HCT116 (cell line): ENCODE results near the gene RRAGD. TPM values are rescaled to one million over a fixed set of nuclear protein-coding genes. Genes with fewer than 3 reads are reported as not detected.

Experiments
- ATAC-seq: fragments of 200-7000 bp; cut with Tn5 transposase; 2 replicates; pipeline ENCODE4 v1.9.1; 2020; ENCODE audit warnings: mild to moderate bottlenecking, moderate library complexity
- BruUV-seq: library from RNA; stranded (reverse); fragments of 400-500 nt; replicated peaks from 2 replicates; lab custom pipeline; 2021; lab: Mats Ljungman, UMichigan
- CTCF ChIA-PET: fragments of 300-600 bp; sonication (Branson Sonifier 250); formaldehyde crosslinking; loops from one replicate; lab custom pipeline; 2021; ENCODE audit warnings: antibody characterized with exemption; lab: Charles Lee
- POLR2A ChIA-PET: fragments of 300-600, 350-600 bp; sonication (Branson Sonifier 250); formaldehyde crosslinking; loops from one replicate; lab custom pipeline; 2021; ENCODE audit warnings: antibody characterized with exemption; lab: Charles Lee
- RAD21 ChIA-PET, 2 experiments: fragments of 300-600 bp; sonication (Branson Sonifier 250); formaldehyde crosslinking; loops; one replicate each; lab custom pipeline; 2023; ENCODE audit warnings: low total read pairs in 2 of 2; ENCODE audit not compliant: uncharacterized antibody in 2 of 2, unreplicated experiment in 2 of 2, low non-redundant PET in 1 of 2; lab: Charles Lee
- DNase-seq: peaks from one replicate; pipeline ENCODE4 v3.0.0-alpha.2; 2010; ENCODE audit warnings: low read depth, low spot score
- H2AFZ ChIP-seq: fragments of 200-600 bp; shearing (Covaris generic), sonication (generic); 2 replicates; pipeline ENCODE4 v1.6.1; 2017; ENCODE audit warnings: low read depth, mixed run types, mixed read lengths, antibody characterized with exemption, low read length; ENCODE audit not compliant: poor library complexity, severe bottlenecking
- H3K27ac ChIP-seq: 2 replicates; pipeline ENCODE4 v1.5.1; 2012; ENCODE audit warnings: low read depth, low read length
- H3K27me3 ChIP-seq: fragments of 200-600 bp; sonication (generic); 2 replicates; pipeline ENCODE4 v1.6.1; 2016; ENCODE audit warnings: mixed run types, low read length, mixed read lengths; ENCODE audit not compliant: insufficient read depth
- H3K36me3 ChIP-seq, 2 experiments: fragments of 200-500 bp in 1 of 2; fragments of 200-600 bp in 1 of 2; sonication (Bioruptor generic) in 1 of 2; sonication (generic) in 1 of 2; 2 replicates each; pipeline versions ENCODE4 v1.5.1 to v1.6.1; 2014 to 2016; ENCODE audit warnings: low read length in 2 of 2, inconsistent platforms in 1 of 2, mixed read lengths in 1 of 2, mixed run types in 1 of 2; ENCODE audit not compliant: insufficient read depth in 2 of 2, control insufficient read depth in 1 of 2
- H3K4me1 ChIP-seq, 2 experiments: fragments of 200-600 bp in 1 of 2; sonication (generic) in 1 of 2; 2 replicates each; pipeline versions ENCODE4 v1.5.1 to v1.6.1; 2012 to 2017; ENCODE audit warnings: low read length in 2 of 2, inconsistent platforms in 1 of 2, mild to moderate bottlenecking in 1 of 2, mixed read lengths in 1 of 2, mixed run types in 1 of 2, moderate library complexity in 1 of 2; ENCODE audit not compliant: insufficient read depth in 2 of 2, control insufficient read depth in 1 of 2
- H3K4me2 ChIP-seq: fragments of 200-600 bp; sonication (generic); 2 replicates; pipeline ENCODE4 v1.6.1; 2017; ENCODE audit warnings: mixed run types, low read length, mixed read lengths
- H3K4me3 ChIP-seq, 2 experiments: fragments of 200-600 bp in 1 of 2; sonication (generic) in 1 of 2; replicated peaks in 1 of 2; 2 replicates each; pipeline ENCODE4 v1.5.1; 2011 to 2016; ENCODE audit warnings: low read length in 2 of 2, control low read depth in 1 of 2, low read depth in 1 of 2, mild to moderate bottlenecking in 1 of 2, mixed read lengths in 1 of 2, mixed run types in 1 of 2
- H3K79me2 ChIP-seq: fragments of 200-600 bp; sonication (generic); 2 replicates; pipeline ENCODE4 v1.6.1; 2017; ENCODE audit warnings: mild to moderate bottlenecking, mixed run types, low read length, moderate library complexity, mixed read lengths; ENCODE audit not compliant: insufficient read depth
- H3K9ac ChIP-seq: fragments of 200-600 bp; sonication (generic); 2 replicates; pipeline ENCODE4 v1.6.1; 2016; ENCODE audit warnings: low read length, mixed read lengths
- H3K9me2 ChIP-seq: fragments of 200-600 bp; sonication (generic), shearing (Covaris generic); 2 replicates; pipeline ENCODE4 v1.6.1; 2017; ENCODE audit warnings: mixed run types, mild to moderate bottlenecking, moderate library complexity; ENCODE audit not compliant: insufficient read depth
- H3K9me3 ChIP-seq, 2 experiments: fragments of 200-500 bp in 1 of 2; fragments of 200-600 bp in 1 of 2; sonication (Bioruptor generic) in 1 of 2; sonication (generic) in 1 of 2; 2 replicates each; pipeline ENCODE4 v1.6.1; 2014 to 2017; ENCODE audit warnings: low read length in 2 of 2, mixed read lengths in 2 of 2, inconsistent platforms in 1 of 2, low read depth in 1 of 2, mild to moderate bottlenecking in 1 of 2, mixed run types in 1 of 2, moderate library complexity in 1 of 2; ENCODE audit not compliant: control insufficient read depth in 1 of 2, insufficient read depth in 1 of 2
- H4K20me1 ChIP-seq: fragments of 200-600 bp; sonication (generic), shearing (Covaris generic); 2 replicates; pipeline ENCODE4 v1.6.1; 2017; ENCODE audit warnings: mixed run types, mild to moderate bottlenecking, moderate library complexity; ENCODE audit not compliant: insufficient read depth
- ATF3 ChIP-seq: IDR thresholded peaks from 2 replicates; pipeline ENCODE4 v1.6.1; 2012
- CEBPB ChIP-seq: IDR thresholded peaks from 2 replicates; pipeline ENCODE4 v1.6.1; 2012; ENCODE audit warnings: low read depth
- CTCF ChIP-seq, 3 experiments: fragments of 200-600 bp in 1 of 3; sonication (generic) in 1 of 3; IDR thresholded peaks in 2 of 3; conservative IDR thresholded peaks in 1 of 3; 2 replicates each; pipeline ENCODE4 v1.5.1; 2012 to 2017; ENCODE audit warnings: low read depth in 2 of 3, low read length in 2 of 3, antibody characterized with exemption in 1 of 3, borderline replicate concordance in 1 of 3, control low read depth in 1 of 3, mild to moderate bottlenecking in 1 of 3, mixed read lengths in 1 of 3, mixed run types in 1 of 3, moderate library complexity in 1 of 3; ENCODE audit not compliant: insufficient read depth in 1 of 3
- EGR1 ChIP-seq: IDR thresholded peaks from 2 replicates; pipeline ENCODE4 v1.6.1; 2012; ENCODE audit warnings: low read depth
- ELF1 ChIP-seq: IDR thresholded peaks from 2 replicates; pipeline ENCODE4 v1.6.1; 2012; ENCODE audit warnings: low read depth, borderline replicate concordance
- EZH2 ChIP-seq: fragments of 200-600 bp; sonication (generic); IDR thresholded peaks from 2 replicates; pipeline ENCODE4 v1.6.1; 2017; ENCODE audit warnings: antibody characterized with exemption, mixed run types
- JUND ChIP-seq: IDR thresholded peaks from 2 replicates; pipeline ENCODE4 v1.6.1; 2012
- POLR2A ChIP-seq: IDR thresholded peaks from 2 replicates; pipeline ENCODE4 v1.7.0; 2011; ENCODE audit warnings: borderline replicate concordance; ENCODE audit not compliant: insufficient read depth, insufficient read length; ENCODE audit errors: extremely low read depth
- REST ChIP-seq: IDR thresholded peaks from 2 replicates; pipeline ENCODE4 v1.6.1; 2012; ENCODE audit warnings: low read depth
- TCF7L2 ChIP-seq: IDR thresholded peaks from 2 replicates; pipeline ENCODE4 v1.7.0; 2011; ENCODE audit warnings: borderline replicate concordance, inconsistent platforms; ENCODE audit not compliant: insufficient read depth, insufficient read length; ENCODE audit errors: extremely low read depth
- YY1 ChIP-seq: IDR thresholded peaks from 2 replicates; pipeline ENCODE4 v1.6.1; 2011; ENCODE audit warnings: low read length, low read depth, moderate library complexity, mild to moderate bottlenecking; ENCODE audit not compliant: insufficient replicate concordance; ENCODE audit errors: extremely low read depth
- ZFX ChIP-seq: fragments of 450-650 bp; IDR thresholded peaks from 2 replicates; pipeline ENCODE4 v1.6.1; 2017
- ZNF274 ChIP-seq: fragments of 200-500 bp; sonication (Bioruptor generic); IDR thresholded peaks from 2 replicates; pipeline ENCODE4 v1.6.1; 2014; ENCODE audit warnings: mild to moderate bottlenecking, low read depth, low read length, inconsistent platforms
- intact Hi-C: fragments of 100-400 bp; cut with micrococcal nuclease; formaldehyde crosslinking; loops from 2 replicates; pipeline ENCODE4 v1.10.0; 2022
- total RNA-seq: library from RNA; stranded (reverse); gene quantifications from one replicate; pipeline ENCODE4 v1.2.1, GENCODE V29; 2021; ENCODE audit not compliant: unreplicated experiment

Gene RRAGD
- total RNA-seq, 1 experiment from 2014 or later, result 15.9 TPM

GRCh38 chr6:89353702-89354392 lies 58.2 kb downstream of the RRAGD start:
- Histone ChIP-seq H3K4me1 (peaks cover 14 to 19% of the 10 kb centered on the region in 2 experiments), H3K79me2 (peaks cover 34% of the 10 kb centered on the region), H3K4me2 (peak overlapping the region; percentile 73; the same call in 1 of the 2 replicates), H4K20me1 (no peaks in the 10 kb centered on the region), H3K27me3 (no peaks in the 10 kb centered on the region), H3K4me3 (peak overlapping the region in 1 of 2 experiments; percentile 71; a peak in 1 of 4 replicates), H3K9ac (no peak overlapping the region), H2AFZ (no peak overlapping the region), H3K36me3 (no peaks in the 10 kb centered on the region), H3K9me3 (no peaks in the 10 kb centered on the region), H3K9me2 (no peaks in the 10 kb centered on the region), H3K27ac (no peak overlapping the region)
- no peak for DNase-seq
- ChIA-PET CTCF (interaction anchor here (1.4 to 2.3 kb wide), 2 partner anchors 18 to 371 kb away, joined by 4 to 9 read pairs; no protein-coding TSS in a partner anchor), RAD21 (no interaction called here), POLR2A (interaction anchor here (1.0 to 1.1 kb wide), 2 partner anchors 14 to 56 kb away, joined by 3 read pairs; no protein-coding TSS in a partner anchor)
- TF ChIP-seq YY1, result no peak
- no peak for TF ChIP-seq ELF1
- TF ChIP-seq EZH2, result no peak
- TF ChIP-seq EGR1, result no peak
- no peak for TF ChIP-seq JUND
- intact Hi-C loops, result loop anchor here (5.0 kb wide), 1 partner anchor 57 kb away; no protein-coding TSS in a partner anchor
- BruUV-seq, result no TSS peak
- ATAC-seq, result no peak

GRCh38 chr6:89353118-89353556 lies 58.9 kb downstream of the RRAGD start:
- CTCF ChIA-PET, result interaction anchor here (2.3 kb wide), 1 partner anchor 19 kb away, joined by 9 read pairs; no protein-coding TSS in a partner anchor
- Histone ChIP-seq H3K4me1 (peaks cover 14 to 21% of the 10 kb centered on the region in 2 experiments), H3K27me3 (no peaks in the 10 kb centered on the region), H3K9ac (peak overlapping the region; percentile 85), H2AFZ (no peak overlapping the region), H3K79me2 (peaks cover 39% of the 10 kb centered on the region), H3K9me2 (no peaks in the 10 kb centered on the region), H3K36me3 (no peaks in the 10 kb centered on the region), H3K9me3 (no peaks in the 10 kb centered on the region), H3K4me2 (peak overlapping the region; percentile 73), H3K27ac (peak overlapping the region; percentile 79), H4K20me1 (no peaks in the 10 kb centered on the region), H3K4me3 (peak overlapping the region; percentile 64 to 71)
- intact Hi-C loops, result loop anchor here (5.0 kb wide), 1 partner anchor 56 kb away; no protein-coding TSS in a partner anchor
- POLR2A ChIA-PET, result interaction anchor here (0.8 kb wide), 2 partner anchors 10 to 55 kb away, joined by 3 to 4 read pairs; no protein-coding TSS in a partner anchor
- RAD21 ChIA-PET, result interaction anchor here in 1 of 2 experiments (0.7 to 0.8 kb wide), 2 partner anchors 55 to 401 kb away, joined by 3 to 4 read pairs; no protein-coding TSS in a partner anchor
- ATAC-seq (peak; percentile 2; the same call in 1 of the 2 replicates), DNase-seq (no peak)
- BruUV-seq, result TSS peak; percentile 93
- no peak for TF ChIP-seq EGR1
- no peak for TF ChIP-seq REST
- TF ChIP-seq TCF7L2, result no peak
- no peak for TF ChIP-seq ATF3
- no peak for TF ChIP-seq CEBPB
- TF ChIP-seq ZNF274, result no peak
- no peak for TF ChIP-seq ZFX
- no peak for TF ChIP-seq POLR2A
- TF ChIP-seq CTCF (IDR thresholded peaks at IDR 0.05 in 2 of 3, conservative IDR thresholded peaks at IDR 0.05 in 1 of 3; ENCODE audit: borderline replicate concordance in 1 of 3, insufficient read depth in 1 of 3, low read depth in 2 of 3, low read length in 2 of 3), result no peak
